Spleen (tissue), 7 donors: ENCODE measurements around the gene ZNF480.

Experiments used
- POLR2AphosphoS5 ChIP-seq, 3 donors: sonication (generic); formaldehyde crosslinking; IDR thresholded peaks; one replicate each; pipeline ENCODE4 v1.5.1; 2017; ENCODE audit warnings: antibody characterized with exemption in 3 of 3
- TF ChIP-seq, protein P1 (sequence below), 11 experiments: fragments of 200-600 bp in 7 of 11; fragments of 450-650 bp in 4 of 11; sonication (generic) in 4 of 11; IDR thresholded peaks in 8 of 11; conservative IDR thresholded peaks in 3 of 11; 1 replicate in 7 of 11; 2 replicates in 4 of 11; pipeline versions ENCODE4 v1.4.0 to v1.8.0; 2016 to 2021; ENCODE audit warnings: antibody characterized with exemption in 11 of 11, inconsistent platforms in 4 of 11, mild to moderate bottlenecking in 1 of 11
- donor health status: DM: no; HTN: no; CAD: no; lungs with moderate emphysema.
- donor health status: DM: no; HTN: no; CAD: no.
- donor health status: DM: no; HTN: no; CAD: no.

DNA sequence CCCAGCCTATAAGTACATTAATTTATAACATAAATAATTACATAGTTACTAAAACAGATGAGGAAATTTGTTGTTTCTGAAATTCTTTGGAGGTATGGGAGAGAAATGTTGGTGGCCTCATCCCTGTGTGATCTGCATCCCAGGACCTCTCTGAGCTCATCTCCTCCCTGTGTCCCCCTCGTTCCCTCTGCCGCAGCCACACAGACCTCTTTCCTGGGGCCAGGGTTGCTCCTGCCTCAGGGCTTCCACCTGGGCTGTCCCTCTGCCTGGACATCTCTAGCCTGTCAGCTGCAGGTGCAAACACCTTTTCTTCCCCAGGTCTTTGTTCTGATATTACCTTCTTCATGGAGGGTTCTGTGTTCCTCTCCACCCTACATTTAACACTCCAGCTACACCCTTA is 23.7 kb upstream of the ZNF480 start:
- TF ChIP-seq, protein P1, sequence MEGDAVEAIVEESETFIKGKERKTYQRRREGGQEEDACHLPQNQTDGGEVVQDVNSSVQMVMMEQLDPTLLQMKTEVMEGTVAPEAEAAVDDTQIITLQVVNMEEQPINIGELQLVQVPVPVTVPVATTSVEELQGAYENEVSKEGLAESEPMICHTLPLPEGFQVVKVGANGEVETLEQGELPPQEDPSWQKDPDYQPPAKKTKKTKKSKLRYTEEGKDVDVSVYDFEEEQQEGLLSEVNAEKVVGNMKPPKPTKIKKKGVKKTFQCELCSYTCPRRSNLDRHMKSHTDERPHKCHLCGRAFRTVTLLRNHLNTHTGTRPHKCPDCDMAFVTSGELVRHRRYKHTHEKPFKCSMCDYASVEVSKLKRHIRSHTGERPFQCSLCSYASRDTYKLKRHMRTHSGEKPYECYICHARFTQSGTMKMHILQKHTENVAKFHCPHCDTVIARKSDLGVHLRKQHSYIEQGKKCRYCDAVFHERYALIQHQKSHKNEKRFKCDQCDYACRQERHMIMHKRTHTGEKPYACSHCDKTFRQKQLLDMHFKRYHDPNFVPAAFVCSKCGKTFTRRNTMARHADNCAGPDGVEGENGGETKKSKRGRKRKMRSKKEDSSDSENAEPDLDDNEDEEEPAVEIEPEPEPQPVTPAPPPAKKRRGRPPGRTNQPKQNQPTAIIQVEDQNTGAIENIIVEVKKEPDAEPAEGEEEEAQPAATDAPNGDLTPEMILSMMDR (IDR thresholded peaks at IDR 0.05 in 8 of 11, conservative IDR thresholded peaks at IDR 0.05 in 3 of 11) = no peak
- no peak for TF ChIP-seq POLR2AphosphoS5 (IDR thresholded peaks at IDR 0.05)
